Measurements from ENCODE around the gene DIP2B. TPM values are rescaled to one million over a fixed set of nuclear protein-coding genes. Genes with fewer than 3 reads are reported as not detected.

DIP2B gene
- total RNA-seq, 1 experiment from 2014 or later = 30.2 TPM

- in situ Hi-C loops (cut with HindIII; ENCODE audit: low pct_unique_long_range_greater_than_20kb, low sequenced_read_pairs) (no loop called here), intact Hi-C loops (cut with micrococcal nuclease; ENCODE audit: unreplicated experiment) (no loop called here)
- CTCF ChIA-PET = no interaction called here
Measured at GRCh38 chr12:50573271-50573670, 68.5 kb downstream of the DIP2B start.

GRCh38 chr12:50574601-50575348, 70.0 kb downstream of the DIP2B start:
- DNase-seq (ENCODE audit: low read depth, low spot score) (no peak), ATAC-seq (no peak)
- intact Hi-C loops (cut with micrococcal nuclease; ENCODE audit: unreplicated experiment) = no loop called here
- no TSS peak for BruUV-seq (replicated peaks)
- no peak for TF ChIP-seq CTCF (IDR thresholded peaks at IDR 0.05)
- TF ChIP-seq REST (IDR thresholded peaks at IDR 0.05; ENCODE audit: insufficient read depth in 1 of 2, low read depth in 2 of 2, low read length in 1 of 2) = no peak
- TF ChIP-seq SIN3A (IDR thresholded peaks at IDR 0.05; ENCODE audit: borderline replicate concordance, insufficient read depth, low read depth, low read length) = no peak
- TF ChIP-seq TCF7L2 (IDR thresholded peaks at IDR 0.05; ENCODE audit: low read depth, low read length) = no peak
- no peak for TF ChIP-seq POLR2AphosphoS5 (IDR thresholded peaks at IDR 0.05; ENCODE audit: low read depth, low read length)
- no peaks in the 10 kb centered on the region for H3K27me3 ChIP-seq (ENCODE audit: control insufficient read depth, insufficient read depth, low read length)
- H3K27ac ChIP-seq (ENCODE audit: low read length) = no peak overlapping the region
- peaks cover 10% of the 10 kb centered on the region; the same call in 1 of the 2 replicates for H3K4me1 ChIP-seq (ENCODE audit: control insufficient read depth, insufficient read depth, low read length)
- POLR2A ChIA-PET = interaction anchor here (0.5 to 0.6 kb wide), 2 partner anchors 38 to 852 kb away, joined by 4 read pairs; no protein-coding TSS in a partner anchor
- H3K36me3 ChIP-seq (ENCODE audit: control insufficient read depth, insufficient read depth, low read length) = no peaks in the 10 kb centered on the region
- in situ Hi-C loops (cut with HindIII; ENCODE audit: low pct_unique_long_range_greater_than_20kb, low sequenced_read_pairs) = no loop called here
- H3K4me3 ChIP-seq (ENCODE audit: low read depth in 2 of 2, low read length in 2 of 2) = no peak overlapping the region
- CTCF ChIA-PET = no interaction called here
- H3K9me3 ChIP-seq (ENCODE audit: control insufficient read depth, insufficient read depth, low read depth, low read length) = no peaks in the 10 kb centered on the region

More at GRCh38 chr12:50573271-50573670, 68.5 kb downstream of the DIP2B start:
- Histone ChIP-seq H3K9me3 (ENCODE audit: control insufficient read depth, insufficient read depth, low read depth, low read length) (no peaks in the 10 kb centered on the region), H3K4me3 (ENCODE audit: low read depth in 2 of 2, low read length in 2 of 2) (no peak overlapping the region), H3K27me3 (ENCODE audit: control insufficient read depth, insufficient read depth, low read length) (no peaks in the 10 kb centered on the region), H3K27ac (ENCODE audit: low read length) (no peak overlapping the region), H3K36me3 (ENCODE audit: control insufficient read depth, insufficient read depth, low read length) (no peaks in the 10 kb centered on the region), H3K4me1 (ENCODE audit: control insufficient read depth, insufficient read depth, low read length) (peaks cover 18% of the 10 kb centered on the region)
- ATAC-seq = no peak
- POLR2A ChIA-PET = no interaction called here
- TF ChIP-seq REST (IDR thresholded peaks at IDR 0.05; ENCODE audit: insufficient read depth in 1 of 2, low read depth in 2 of 2, low read length in 1 of 2) = no peak
- TF ChIP-seq CTCF (IDR thresholded peaks at IDR 0.05) = no peak
- TF ChIP-seq POLR2AphosphoS5 (IDR thresholded peaks at IDR 0.05; ENCODE audit: low read depth, low read length) = no peak
- TF ChIP-seq TCF7L2 (IDR thresholded peaks at IDR 0.05; ENCODE audit: low read depth, low read length) = no peak
- no peak for TF ChIP-seq SIN3A (IDR thresholded peaks at IDR 0.05; ENCODE audit: borderline replicate concordance, insufficient read depth, low read depth, low read length)
- no TSS peak for BruUV-seq (replicated peaks)
- no peak for DNase-seq (ENCODE audit: low read depth, low spot score)

Data from Panc1 (cell line).